T-helper 1 cell treated with Interleukin-12 subunit alpha and Interleukin-12 subunit beta and Interleukin-4 antibody, amounts not matched to agents 30 ng/mL and 1 ng/mL, for 36 hours (primary cell): ENCODE data around the gene SYT9. TPM values are rescaled to one million over a fixed set of nuclear protein-coding genes. Genes with fewer than 3 reads are reported as not detected.

Source experiments
- intact Hi-C: fragments of 100-400 bp; cut with micrococcal nuclease; formaldehyde crosslinking; loops from one replicate; pipeline ENCODE4 v1.15.1; 2024
- total RNA-seq: library from RNA; stranded (reverse); gene quantifications from 2 replicates; pipeline ENCODE4 v1.2.3, GENCODE V29; 2022

The SYT9 gene
- total RNA-seq, 1 donor from 2014 or later = not detected

DNA sequence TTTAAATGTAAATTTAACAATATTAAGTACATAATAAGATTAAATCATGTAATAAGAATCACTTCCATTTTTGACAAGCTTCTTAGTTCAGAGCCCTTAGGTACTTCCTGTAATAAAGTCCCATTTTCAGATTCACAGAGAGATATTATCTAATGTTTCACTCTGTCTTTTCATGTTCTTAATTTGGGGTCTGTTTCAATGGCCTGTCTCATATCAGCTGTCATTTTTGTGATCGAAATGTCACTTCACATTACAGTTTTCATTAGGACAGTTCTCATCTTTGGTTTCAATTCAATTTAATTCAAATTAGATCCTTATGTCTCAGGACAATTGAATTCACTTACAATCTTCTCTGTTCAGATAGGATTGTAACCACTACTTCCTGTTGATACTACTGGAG lies 211.0 kb downstream of the SYT9 start:
- intact Hi-C loops = no loop called here

DNA sequence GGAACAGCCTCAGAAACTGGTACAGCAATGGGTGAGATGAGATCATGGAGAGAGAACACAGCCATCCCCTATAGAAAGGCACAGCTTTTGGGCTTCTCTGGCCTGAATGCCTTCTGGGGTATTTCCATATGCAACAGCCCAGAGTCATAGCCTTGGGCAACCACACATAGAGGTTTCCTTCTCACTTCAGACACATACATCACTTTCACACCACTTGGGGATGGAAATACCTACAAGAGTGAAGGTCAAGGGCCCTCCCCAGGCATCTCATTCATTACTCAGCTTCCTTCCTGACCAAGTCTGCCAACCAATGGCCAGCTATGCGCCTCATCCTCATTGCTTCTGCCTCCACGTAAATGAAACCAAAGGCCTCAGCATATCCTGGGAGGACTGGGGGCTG lies 215.9 kb downstream of the SYT9 start:
- intact Hi-C loops = no loop called here

DNA sequence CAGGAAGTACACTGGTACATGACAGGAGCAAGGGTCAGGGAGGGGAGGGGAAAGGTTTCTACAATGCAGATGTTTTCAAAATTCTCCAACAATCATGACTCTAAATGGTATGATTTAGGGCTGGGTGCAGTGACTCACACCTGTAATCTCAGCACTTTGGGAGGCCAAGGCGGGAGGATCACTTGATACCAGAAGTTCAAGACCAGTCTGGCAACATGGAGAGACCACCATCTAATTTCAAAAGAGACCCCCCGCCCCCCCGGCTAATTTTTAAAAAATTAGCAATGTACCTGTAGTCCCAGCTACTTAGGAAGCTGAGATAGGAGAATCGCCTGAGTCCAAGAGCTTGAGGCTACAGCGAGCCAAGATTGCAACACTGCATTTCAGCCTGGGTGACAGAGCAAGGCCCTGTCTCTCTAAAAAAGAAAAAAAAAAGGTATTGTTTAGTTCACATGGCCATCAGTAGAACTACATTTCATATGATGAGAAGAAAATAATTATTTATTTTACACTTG lies 217.7 kb downstream of the SYT9 start:
- intact Hi-C loops = no loop called here

DNA sequence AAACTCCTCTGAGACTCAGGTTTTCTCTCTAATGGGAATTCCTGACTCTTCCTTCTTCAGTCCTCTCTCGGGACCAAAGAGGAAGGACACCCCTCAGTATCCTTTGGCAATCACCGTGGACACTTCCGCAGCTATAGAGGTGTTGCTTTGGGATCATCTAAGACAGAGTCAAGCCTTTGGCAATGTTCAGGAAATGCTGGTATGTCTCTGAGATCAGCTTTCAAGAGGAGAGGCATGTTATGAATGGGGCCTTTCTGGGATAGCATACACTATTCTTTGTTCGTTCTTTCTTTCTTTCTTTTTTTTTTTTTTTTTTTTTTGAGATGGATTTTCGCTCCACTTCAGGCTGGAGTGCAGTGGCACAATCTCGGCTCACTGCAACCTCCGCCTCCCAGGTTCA lies 219.4 kb downstream of the SYT9 start:
- intact Hi-C loops = no loop called here

DNA sequence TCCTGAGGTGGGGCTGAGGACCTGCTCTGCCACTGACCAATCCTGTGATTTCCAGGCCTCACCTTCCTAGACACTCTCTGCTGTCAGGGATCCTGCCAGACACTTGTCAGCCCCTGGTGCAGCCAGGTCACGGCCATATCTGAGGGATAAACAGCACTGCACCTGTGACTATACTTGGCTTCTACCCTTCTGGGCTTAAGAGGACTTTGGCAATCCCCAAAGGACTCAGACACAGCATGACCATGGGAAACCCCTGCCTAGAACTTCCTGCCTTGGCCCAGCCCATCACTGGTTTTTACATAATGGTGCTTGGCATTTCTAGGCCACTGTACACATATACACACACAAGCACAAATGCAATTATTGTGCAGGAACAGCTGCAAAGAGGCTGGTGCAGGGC lies 222.0 kb downstream of the SYT9 start:
- intact Hi-C loops = no loop called here

DNA sequence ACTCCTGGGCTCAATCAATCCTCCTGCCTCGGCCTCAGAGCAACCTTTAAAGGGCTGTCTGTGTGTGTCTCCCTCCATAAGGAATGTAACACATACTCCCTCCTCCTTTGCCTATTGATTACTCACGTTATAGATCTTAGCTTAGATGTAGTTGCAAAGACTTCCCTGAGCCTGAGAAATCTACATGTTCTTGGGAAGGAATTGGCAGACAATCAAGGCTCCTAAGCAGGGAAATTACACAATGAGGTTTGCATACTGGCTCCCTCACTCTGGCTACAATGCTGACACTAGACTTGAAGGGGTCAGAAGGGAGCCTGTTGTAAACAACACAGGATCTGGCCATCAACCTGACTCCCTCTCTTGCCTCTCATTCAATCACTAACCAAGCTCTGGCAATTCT lies 228.4 kb downstream of the SYT9 start:
- intact Hi-C loops = no loop called here

DNA sequence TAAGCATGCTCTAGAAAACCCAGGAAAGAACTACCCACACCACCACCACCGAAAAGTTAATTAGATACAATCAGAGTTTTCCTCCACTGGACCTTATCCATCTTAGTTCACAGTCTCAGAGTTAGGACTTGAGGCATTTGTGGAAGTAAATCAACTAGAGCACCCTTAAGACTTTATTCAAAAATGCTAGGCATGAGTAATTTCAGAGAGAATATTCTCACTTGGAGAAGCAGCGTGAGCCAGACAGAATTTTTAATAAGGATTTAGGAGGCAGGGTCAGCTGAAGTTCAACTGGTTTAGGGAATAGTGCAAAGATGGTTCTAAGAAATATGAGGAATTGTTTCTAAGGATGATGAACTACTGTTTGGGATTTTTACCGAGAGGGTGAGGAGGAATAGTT lies 232.4 kb downstream of the SYT9 start:
- intact Hi-C loops = no loop called here

DNA sequence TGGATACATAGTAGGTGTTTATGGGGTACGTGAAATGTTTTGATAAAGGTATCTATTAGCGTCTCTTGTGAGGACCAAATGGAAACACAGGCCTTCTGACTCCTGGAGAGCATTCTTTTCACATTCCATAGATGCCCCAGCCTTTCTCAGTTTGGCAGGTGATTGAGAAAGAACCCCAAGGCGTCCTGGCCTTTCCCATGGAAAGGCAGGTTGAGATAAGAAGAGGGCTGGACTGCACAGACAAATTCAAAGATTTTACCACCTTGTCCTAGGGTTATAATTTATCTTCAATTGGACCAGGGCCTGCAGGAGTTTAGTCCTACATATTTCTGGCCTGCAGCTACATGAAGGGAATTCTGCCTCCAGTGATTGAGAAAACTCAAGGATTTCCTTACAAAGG lies 232.9 kb downstream of the SYT9 start:
- intact Hi-C loops = no loop called here

DNA sequence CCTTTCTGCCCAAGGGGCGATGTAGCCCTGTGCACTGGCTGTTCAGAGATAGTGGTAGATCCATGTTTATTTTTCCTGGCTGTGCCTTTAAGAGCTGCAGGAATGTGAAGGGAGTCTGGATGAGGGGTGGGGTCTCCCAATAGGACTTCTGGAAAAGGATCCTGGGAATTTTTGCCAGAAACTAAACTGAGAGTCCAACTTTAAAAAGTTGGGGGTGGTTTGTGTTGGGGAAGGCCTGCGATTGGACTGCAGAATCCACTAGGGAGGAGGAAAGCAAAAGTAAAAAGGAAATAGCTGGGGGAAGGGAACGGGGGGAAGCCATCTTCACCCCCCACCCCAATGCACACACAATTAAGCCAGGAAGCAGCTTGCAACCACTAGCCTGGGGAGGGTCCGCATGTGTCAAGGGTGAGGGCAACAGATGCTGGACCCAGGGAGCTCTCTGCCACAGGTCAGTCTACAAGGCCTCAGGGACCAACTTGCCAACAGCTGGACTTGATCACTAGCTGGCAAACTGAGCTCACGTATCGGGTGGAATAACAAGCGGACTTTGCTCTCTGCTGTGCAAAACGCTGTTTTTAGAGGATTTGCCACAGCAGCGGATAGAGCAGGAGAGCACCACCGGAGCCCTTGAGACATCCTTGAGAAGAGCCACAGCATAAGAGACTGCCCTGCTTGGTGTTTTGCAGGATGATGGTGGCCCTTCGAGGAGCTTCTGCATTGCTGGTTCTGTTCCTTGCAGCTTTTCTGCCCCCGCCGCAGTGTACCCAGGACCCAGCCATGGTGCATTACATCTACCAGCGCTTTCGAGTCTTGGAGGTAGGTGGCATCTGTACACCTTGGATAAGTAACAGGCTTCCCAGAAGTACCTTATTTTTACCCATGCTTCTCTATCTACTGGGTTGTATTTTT lies 233.7 kb downstream of the SYT9 start, which contains the start of gene OLFML1:
Gene OLFML1, plus strand, starts transcription at position 321 of the 912 bp plus-strand sequence. Its CDS starts 370 bp downstream, at position 691.
- intact Hi-C loops = no loop called here

DNA sequence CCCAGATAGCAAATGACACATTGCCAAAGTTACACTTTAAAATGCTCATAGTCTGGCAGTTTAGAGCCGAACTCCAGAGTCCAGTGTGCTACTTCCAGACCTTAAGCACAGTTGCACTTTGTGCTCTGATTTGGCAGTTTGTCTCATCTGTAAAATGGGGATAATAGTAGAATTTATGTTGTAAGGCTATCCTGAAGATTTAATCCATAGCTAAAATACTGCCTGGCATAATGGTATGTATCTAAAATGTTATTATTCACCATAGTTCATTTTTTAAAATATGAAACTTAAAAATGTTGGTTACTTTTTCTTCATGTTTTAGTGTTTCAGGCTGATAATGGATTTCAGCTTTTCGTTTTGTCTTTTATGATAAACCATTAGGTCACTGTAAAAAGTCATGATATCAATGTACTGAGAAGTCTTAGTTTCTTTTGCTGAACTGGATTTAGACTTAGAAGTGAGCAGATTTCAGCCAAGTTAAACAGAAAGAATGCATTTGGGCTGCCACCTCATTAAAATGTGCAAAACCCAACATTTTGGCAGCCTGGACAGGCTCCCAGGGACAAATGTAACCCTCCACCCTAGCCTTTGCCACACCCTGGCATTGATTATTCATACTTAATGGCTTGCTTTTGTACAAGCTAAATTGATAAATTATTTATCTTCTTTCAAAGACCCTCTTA lies 234.5 kb downstream of the SYT9 start:
- intact Hi-C loops = no loop called here

DNA sequence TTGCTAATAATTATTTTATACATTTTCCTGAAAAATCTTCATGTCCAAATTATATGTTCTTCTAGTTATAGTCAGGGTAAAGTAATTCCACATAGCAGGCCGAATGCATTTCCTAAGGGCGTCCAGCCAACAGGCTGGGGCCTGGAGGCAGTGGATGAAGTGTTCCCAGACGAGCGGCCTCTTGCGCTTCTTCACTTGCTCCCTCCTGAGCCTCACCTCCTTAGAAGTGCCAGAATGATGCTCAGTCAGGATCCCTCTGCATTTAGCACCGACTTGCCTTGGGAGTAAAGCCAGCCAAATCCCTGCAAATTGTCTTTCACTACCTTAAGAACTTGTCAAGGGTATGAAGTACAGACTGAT lies 235.1 kb downstream of the SYT9 start:
- intact Hi-C loops = no loop called here

DNA sequence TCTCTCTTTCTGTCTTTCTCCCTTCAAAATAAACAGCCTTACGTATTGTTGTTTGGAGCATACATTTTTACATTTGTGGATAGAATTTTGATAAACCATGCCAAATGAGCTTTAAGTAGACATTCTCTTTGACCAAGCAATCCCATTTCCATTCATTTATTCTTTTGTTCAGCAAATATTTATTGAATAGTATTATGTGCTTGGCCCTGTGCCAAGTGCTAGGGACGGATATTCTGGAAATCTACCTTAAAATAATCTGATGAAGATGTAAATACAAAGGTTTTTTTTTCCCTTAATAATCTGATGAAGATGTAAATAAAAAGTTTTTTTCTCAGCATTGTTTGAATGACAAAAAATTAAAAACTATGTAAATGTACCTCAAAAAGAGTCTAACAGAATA lies 235.7 kb downstream of the SYT9 start:
- intact Hi-C loops = no loop called here

DNA sequence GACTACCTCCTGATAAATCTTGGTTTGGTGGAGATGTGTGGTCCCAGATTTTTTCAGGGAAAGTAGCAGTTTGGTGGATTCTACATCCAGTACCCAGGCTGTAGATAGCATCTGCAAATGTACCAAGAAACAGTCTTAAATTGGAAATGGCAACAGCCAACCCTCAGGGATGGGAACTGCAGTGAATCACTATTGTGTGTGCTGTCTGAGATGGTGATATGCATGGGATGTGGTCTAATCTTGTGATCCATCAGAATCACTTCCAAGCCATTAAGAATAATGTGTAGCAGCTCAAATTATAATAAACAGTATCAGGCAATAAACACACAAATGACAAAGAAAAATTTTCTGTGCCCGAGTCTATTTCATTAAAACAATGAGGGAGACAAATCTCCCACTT lies 237.0 kb downstream of the SYT9 start:
- intact Hi-C loops = no loop called here

DNA sequence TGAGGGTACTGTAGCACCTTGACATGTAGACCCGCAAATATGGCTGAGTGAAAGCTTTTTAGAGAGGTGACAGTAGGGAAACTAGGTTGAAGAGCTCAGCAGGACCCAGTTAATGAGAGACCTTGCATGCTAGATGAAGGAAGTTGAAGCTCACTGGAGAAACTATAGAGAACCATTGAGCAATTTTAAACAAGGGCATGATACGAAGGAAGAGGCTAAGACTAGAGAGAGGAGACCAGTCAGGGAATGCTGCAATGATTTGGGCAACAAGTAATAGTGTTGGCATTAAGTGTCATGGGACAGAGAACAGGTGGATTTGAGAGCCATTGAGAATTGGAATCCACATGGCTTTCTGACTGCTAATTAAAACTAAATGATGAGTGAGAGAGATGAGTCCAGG lies 237.7 kb downstream of the SYT9 start:
- intact Hi-C loops = no loop called here

DNA sequence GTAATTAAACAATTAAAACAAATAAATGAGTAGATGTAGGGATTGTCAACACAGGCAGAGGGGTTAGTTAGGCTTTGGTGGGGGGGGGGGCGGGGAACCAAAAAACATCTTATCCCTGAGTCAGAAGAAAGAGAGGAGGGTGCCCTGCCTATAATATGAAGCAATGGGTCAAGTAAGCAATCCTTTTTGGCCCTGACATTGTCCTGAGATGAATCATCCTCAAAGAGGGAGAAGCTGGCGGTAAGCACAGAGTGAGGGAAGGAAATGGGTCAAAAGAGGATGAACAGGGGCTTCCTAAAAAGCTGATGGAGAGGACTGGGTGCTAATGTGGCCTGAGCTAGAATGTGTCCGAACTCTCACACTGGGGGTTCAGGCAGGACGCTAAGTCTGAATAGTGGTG lies 238.3 kb downstream of the SYT9 start:
- intact Hi-C loops = no loop called here

DNA sequence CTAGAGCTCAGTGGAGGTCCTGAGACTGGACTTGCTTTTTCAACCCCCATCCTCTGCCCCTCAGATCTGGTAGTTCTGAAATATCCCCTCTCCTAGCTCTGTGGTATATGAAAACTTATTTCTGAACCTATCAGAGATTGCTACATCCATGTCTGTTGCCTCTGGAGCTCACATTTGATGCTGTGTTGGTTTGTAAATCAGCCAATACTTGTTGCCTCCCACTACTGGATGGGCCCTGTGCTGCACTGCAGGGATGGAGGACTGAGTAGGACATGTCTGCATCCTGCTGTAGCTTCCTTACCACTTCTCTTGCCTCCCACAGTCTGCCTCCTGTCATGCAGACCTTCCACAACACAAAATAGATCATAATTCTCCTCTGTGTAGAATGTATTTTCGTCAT lies 238.8 kb downstream of the SYT9 start:
- intact Hi-C loops = no loop called here

DNA sequence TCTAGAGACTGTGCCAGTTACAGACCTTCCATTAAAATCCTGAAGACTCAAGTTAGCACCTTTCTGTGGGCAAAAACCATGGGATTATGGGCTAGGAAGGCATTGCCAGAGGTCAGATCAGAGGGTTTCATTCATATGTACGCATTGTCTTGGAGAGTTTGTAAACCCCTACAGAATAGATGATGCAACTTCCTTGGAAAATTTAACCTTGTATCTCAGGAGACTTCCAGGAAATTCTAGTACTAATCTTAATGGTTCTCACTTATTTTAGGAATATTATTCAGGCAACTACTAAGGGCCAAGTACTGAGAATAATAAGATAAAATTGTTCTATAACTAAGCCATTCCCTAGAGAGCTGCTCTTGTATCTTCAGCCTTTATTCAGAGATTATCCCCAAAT lies 240.5 kb downstream of the SYT9 start:
- intact Hi-C loops = no loop called here

DNA sequence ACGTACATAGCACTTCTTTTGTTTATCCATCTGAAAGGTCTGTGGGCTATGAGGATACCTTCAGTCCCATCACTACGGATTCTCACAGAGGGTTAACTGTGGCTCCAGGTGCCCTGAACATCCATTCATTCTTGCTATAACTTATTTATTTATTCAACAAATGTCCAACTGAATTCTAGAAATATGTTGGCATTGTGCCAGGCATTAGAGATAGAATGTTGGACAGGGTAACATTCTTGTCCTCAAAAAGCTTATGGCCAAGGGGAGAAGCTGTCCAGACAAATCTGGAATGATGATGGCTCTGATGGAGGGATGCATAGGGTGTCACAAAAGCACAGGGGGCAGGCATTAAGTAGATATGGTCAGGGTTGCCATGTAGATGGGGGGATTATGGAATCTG lies 242.0 kb downstream of the SYT9 start:
- intact Hi-C loops = no loop called here

DNA sequence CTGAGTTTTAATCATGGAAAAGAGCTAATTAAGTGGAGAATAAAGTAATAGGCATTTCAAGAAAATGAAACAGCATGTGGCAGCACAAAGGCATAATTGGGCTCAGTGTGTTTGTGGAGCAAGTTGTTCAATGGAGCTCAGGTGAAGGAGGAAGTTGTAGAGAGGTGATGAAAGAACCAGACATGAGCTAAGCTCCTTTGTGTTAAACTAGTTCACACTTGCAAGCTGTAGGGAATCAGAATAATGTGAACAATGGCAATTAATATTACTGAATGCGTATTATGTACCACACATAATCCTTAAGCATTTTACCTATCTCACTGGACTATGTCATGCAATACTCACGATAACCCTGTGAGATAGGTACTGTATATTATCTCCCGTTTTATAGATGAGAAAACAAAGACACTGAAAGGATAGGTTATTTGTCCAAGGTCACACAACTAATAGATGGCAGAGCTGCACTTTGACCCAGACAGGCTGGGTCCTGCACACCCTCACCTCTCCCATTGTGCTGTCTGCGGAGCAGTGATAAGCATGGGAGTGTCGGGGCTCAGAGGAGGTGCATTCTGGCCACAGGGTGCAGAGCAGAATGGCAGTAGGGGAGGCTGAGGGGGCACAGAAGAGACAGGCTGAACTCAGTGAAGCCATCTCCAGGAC lies 242.5 kb downstream of the SYT9 start:
- intact Hi-C loops = no loop called here

DNA sequence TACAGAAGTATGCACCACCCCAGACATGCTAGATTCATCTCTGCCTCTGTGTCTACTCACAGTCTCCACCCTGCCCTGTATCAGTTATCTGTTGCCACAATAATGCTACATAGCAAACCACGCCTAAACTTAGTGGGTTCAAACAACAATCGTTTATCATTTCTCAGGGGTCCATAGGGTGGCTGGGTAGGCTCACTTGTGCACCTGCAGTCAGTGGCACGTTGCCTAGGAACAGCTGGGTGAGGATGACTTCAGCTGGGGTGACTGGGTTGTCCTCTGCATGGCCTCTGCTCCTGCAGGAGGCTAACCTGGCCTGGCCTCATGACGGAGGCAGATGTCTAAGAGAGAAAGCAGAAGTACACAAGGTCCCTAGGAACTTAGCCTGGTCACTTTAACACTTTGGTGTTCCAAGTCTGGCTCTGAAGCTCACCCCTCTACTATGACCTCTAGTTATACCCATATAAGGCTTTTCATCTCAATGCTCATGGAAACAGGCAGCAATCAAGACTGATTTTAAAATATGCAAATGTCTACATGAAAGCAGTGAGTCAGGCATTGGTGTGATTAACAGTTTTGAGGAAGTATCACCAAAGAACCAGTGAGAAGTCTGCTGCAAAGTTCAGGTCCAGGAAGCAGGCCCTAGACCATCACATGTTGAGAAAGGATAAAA lies 244.3 kb downstream of the SYT9 start:
- intact Hi-C loops = no loop called here

DNA sequence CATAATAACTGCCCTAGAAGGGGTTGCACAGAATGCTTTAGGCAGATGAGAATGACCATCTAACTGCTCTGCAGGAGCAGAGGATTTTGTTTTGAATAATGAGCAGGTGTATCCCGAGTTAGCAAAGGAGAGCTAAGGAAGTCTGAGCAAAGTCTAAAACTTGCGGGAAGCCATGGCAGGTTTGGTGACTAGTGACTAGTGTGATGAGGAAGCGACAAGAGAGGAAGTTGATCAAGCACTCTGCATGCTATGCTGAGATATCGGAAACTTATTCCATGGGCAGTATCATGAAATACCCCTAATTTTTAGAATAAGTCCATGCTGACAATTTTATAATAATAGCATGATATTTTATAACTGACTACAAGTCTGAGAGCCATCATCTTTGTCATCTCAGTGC lies 246.5 kb downstream of the SYT9 start:
- intact Hi-C loops = no loop called here

DNA sequence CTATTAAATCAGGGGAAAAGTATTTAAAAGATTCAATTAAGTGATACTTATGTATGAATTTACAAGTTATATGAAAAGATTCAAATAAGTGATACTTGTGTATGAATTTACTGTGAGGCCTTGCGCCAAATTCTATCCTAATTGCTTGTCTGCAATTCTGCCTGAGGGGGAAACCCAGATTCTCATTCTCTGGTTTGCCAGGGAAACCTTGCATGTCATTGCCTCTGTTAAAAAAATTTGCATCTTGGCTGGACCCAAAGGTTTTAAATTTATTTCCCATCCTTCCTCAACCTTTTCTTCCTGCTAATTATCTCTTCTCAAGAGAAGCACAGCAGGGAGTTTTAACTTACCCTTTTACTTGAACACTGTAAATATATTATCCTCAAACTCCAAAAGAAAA lies 247.4 kb downstream of the SYT9 start:
- intact Hi-C loops = no loop called here
